Keratinocyte (primary cell): ENCODE measurements around the gene GNLY.

Source experiments
- EZH2 ChIP-seq: IDR thresholded peaks from one replicate; pipeline ENCODE4 v1.6.1; 2012; ENCODE audit warnings: inconsistent platforms, mild to moderate bottlenecking, low read length, moderate library complexity
- TF ChIP-seq, protein P1 (sequence below), 3 experiments: IDR thresholded peaks in 1 of 3; conservative IDR thresholded peaks in 1 of 3; optimal IDR thresholded peaks in 1 of 3; 2 replicates in 2 of 3; 3 replicates in 1 of 3; pipeline versions ENCODE3 to v1.5.1; 2011; ENCODE audit warnings: low read length in 3 of 3, mild to moderate bottlenecking in 3 of 3, moderate library complexity in 2 of 3, control low read depth in 1 of 3, inconsistent platforms in 1 of 3; ENCODE audit not compliant: insufficient read depth in 2 of 3; ENCODE audit errors: extremely low read depth in 1 of 3

DNA sequence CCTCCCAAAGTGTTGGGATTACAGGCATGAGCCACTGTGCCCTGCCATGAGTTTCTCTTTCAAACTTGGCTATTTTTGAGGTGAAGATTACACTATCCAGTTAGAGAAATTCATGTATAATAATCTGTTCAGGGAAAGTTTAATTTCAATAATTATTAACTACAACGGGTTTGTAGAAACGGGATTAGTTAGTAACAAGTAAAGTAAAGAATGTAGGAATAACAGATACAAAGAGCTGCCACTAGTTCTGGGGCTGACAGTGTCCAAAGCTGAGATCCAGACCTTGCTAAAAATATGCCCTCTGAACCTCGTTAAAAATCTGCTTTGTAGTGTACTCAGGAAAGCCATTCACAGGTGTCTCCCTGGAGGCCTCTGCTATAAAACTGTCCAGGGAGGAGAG, 43.1 kb upstream of the GNLY start:
- TF ChIP-seq, protein P1, sequence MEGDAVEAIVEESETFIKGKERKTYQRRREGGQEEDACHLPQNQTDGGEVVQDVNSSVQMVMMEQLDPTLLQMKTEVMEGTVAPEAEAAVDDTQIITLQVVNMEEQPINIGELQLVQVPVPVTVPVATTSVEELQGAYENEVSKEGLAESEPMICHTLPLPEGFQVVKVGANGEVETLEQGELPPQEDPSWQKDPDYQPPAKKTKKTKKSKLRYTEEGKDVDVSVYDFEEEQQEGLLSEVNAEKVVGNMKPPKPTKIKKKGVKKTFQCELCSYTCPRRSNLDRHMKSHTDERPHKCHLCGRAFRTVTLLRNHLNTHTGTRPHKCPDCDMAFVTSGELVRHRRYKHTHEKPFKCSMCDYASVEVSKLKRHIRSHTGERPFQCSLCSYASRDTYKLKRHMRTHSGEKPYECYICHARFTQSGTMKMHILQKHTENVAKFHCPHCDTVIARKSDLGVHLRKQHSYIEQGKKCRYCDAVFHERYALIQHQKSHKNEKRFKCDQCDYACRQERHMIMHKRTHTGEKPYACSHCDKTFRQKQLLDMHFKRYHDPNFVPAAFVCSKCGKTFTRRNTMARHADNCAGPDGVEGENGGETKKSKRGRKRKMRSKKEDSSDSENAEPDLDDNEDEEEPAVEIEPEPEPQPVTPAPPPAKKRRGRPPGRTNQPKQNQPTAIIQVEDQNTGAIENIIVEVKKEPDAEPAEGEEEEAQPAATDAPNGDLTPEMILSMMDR (optimal IDR thresholded peaks at IDR 0.05 in 1 of 3, IDR thresholded peaks at IDR 0.05 in 1 of 3, conservative IDR thresholded peaks at IDR 0.05 in 1 of 3; ENCODE audit: extremely low read depth in 1 of 3, insufficient read depth in 2 of 3, low read length in 3 of 3), result no peak
- TF ChIP-seq EZH2, result no peak
